Activated CD8-positive, alpha-beta T cell treated with anti-CD3 and anti-CD28 coated beads for 36 hours (primary cell): ENCODE measurements around the gene MRTFA. TPM values are rescaled to one million over a fixed set of nuclear protein-coding genes. Genes with fewer than 3 reads are reported as not detected.

Experiments
- ATAC-seq: fragments of 200-7000 bp; cut with Tn5 transposase; one replicate; pipeline ENCODE4 v1.10.0; 2021; ENCODE audit warnings: mild to moderate bottlenecking, moderate library complexity
- CTCF ChIA-PET: fragments of 350-600 bp; sonication (Branson Sonifier 250); formaldehyde crosslinking; loops from one replicate; lab custom pipeline; 2021; ENCODE audit warnings: antibody characterized with exemption; lab: Charles Lee
- POLR2A ChIA-PET: fragments of 350-600 bp; sonication (Branson Sonifier 250); formaldehyde crosslinking; loops from one replicate; lab custom pipeline; 2021; ENCODE audit warnings: antibody characterized with exemption; lab: Charles Lee
- DNase-seq: peaks from one replicate; pipeline ENCODE4 v3.0.0-alpha.2; 2020
- H3K27ac Mint-ChIP-seq: one replicate; pipeline ENCODE4 v1.8.0; 2021; ENCODE audit warnings: mild to moderate bottlenecking, mixed read lengths
- H3K27me3 Mint-ChIP-seq: one replicate; pipeline ENCODE4 v1.8.0; 2021; ENCODE audit warnings: mixed read lengths
- H3K36me3 Mint-ChIP-seq: one replicate; pipeline ENCODE4 v1.8.0; 2021; ENCODE audit warnings: low read depth, mixed read lengths
- H3K4me1 Mint-ChIP-seq: one replicate; pipeline ENCODE4 v1.8.0; 2021; ENCODE audit warnings: low read depth, mixed read lengths
- H3K4me3 Mint-ChIP-seq: one replicate; pipeline ENCODE4 v1.8.0; 2021; ENCODE audit warnings: mild to moderate bottlenecking, moderate library complexity, mixed read lengths
- H3K9me3 Mint-ChIP-seq: one replicate; pipeline ENCODE4 v1.8.0; 2021; ENCODE audit warnings: mixed read lengths
- CTCF ChIP-seq: fragments of 200-600 bp; IDR thresholded peaks from one replicate; pipeline ENCODE4 v1.8.0; 2022; ENCODE audit warnings: antibody characterized with exemption, mild to moderate bottlenecking
- intact Hi-C: fragments of 100-400 bp; cut with micrococcal nuclease; formaldehyde crosslinking; loops from one replicate; pipeline ENCODE4 v1.10.0; 2022
- total RNA-seq, 2 experiments: library from RNA; stranded (reverse); gene quantifications; one replicate each; pipeline ENCODE4 v1.2.3, GENCODE V29; 2021

MRTFA gene
- total RNA-seq, 2 experiments from 2014 or later: 37.4 to 40.0 TPM

GRCh38 chr22:40417041-40417440 is 219.5 kb downstream of the MRTFA start:
- DNase-seq (no peak), ATAC-seq (no peak)
- H3K27ac Mint-ChIP-seq: no peak overlapping the region
- no peak overlapping the region for H3K4me3 Mint-ChIP-seq
- POLR2A ChIA-PET: interaction anchor here (0.7 to 4.2 kb wide), 3 partner anchors 11 to 64 kb away, joined by 3 to 21 read pairs (median 3); no protein-coding TSS in a partner anchor
- H3K36me3 Mint-ChIP-seq: peaks cover 32% of the 10 kb centered on the region
- intact Hi-C loops: no loop called here
- CTCF ChIA-PET: interaction anchor here (3.8 kb wide), 1 partner anchor 19 kb away, joined by 16 read pairs; no protein-coding TSS in a partner anchor
- peaks cover 34% of the 10 kb centered on the region for H3K4me1 Mint-ChIP-seq
- TF ChIP-seq CTCF: no peak
- no peaks in the 10 kb centered on the region for H3K9me3 Mint-ChIP-seq
- no peaks in the 10 kb centered on the region for H3K27me3 Mint-ChIP-seq

GRCh38 chr22:40416636-40417035 is 219.9 kb downstream of the MRTFA start:
- DNase-seq (no peak), ATAC-seq (no peak)
- intact Hi-C loops: no loop called here
- no peaks in the 10 kb centered on the region for H3K27me3 Mint-ChIP-seq
- H3K9me3 Mint-ChIP-seq: no peaks in the 10 kb centered on the region
- peak overlapping the region; percentile 84 for H3K27ac Mint-ChIP-seq
- CTCF ChIA-PET: no interaction called here
- peaks cover 31% of the 10 kb centered on the region for H3K36me3 Mint-ChIP-seq
- TF ChIP-seq CTCF: no peak
- H3K4me3 Mint-ChIP-seq: no peak overlapping the region
- POLR2A ChIA-PET: interaction anchor here (1.1 to 4.2 kb wide), 2 partner anchors 7 to 10 kb away, joined by 3 to 21 read pairs; no protein-coding TSS in a partner anchor
- peaks cover 34% of the 10 kb centered on the region for H3K4me1 Mint-ChIP-seq

GRCh38 chr22:40416267-40416570 is 220.3 kb downstream of the MRTFA start:
- H3K27me3 Mint-ChIP-seq: no peaks in the 10 kb centered on the region
- ATAC-seq: no peak
- no peaks in the 10 kb centered on the region for H3K9me3 Mint-ChIP-seq
- H3K4me1 Mint-ChIP-seq: peaks cover 34% of the 10 kb centered on the region
- H3K4me3 Mint-ChIP-seq: no peak overlapping the region
- H3K36me3 Mint-ChIP-seq: peaks cover 32% of the 10 kb centered on the region
- peak overlapping the region; percentile 84 for H3K27ac Mint-ChIP-seq
- DNase-seq: no peak
- TF ChIP-seq CTCF: no peak
- intact Hi-C loops: no loop called here
- ChIA-PET POLR2A (interaction anchor here (1.1 to 4.2 kb wide), 3 partner anchors 8 to 15 kb away, joined by 3 to 21 read pairs (median 4); no protein-coding TSS in a partner anchor), CTCF (interaction anchor here (0.9 to 1.5 kb wide), 2 partner anchors 14 to 71 kb away, joined by 3 to 8 read pairs; no protein-coding TSS in a partner anchor)

- peaks cover 31% of the 10 kb centered on the region for H3K36me3 Mint-ChIP-seq
- no peak for TF ChIP-seq CTCF
- H3K4me1 Mint-ChIP-seq: peaks cover 34% of the 10 kb centered on the region
- peak overlapping the region; percentile 84 for H3K27ac Mint-ChIP-seq
- intact Hi-C loops: no loop called here
- H3K9me3 Mint-ChIP-seq: no peaks in the 10 kb centered on the region
- no peak overlapping the region for H3K4me3 Mint-ChIP-seq
- POLR2A ChIA-PET: interaction anchor here (1.1 to 4.2 kb wide), 3 partner anchors 8 to 15 kb away, joined by 3 to 21 read pairs (median 4); no protein-coding TSS in a partner anchor
- CTCF ChIA-PET: interaction anchor here (0.9 to 1.5 kb wide), 4 partner anchors 14 to 72 kb away, joined by 3 to 8 read pairs (median 3); no protein-coding TSS in a partner anchor
- DNase-seq: peak; percentile 45
- H3K27me3 Mint-ChIP-seq: no peaks in the 10 kb centered on the region
- ATAC-seq: peak; percentile 47
These were observed 220.8 kb downstream of the MRTFA start for GRCh38 chr22:40415531-40416266.
